GM12801 (cell line): ENCODE data around the gene ALDH3A1.

Experiments used
- TF ChIP-seq, protein P1 (sequence below): IDR thresholded peaks from one replicate; pipeline ENCODE4 v1.5.1; 2011; ENCODE audit warnings: control low read depth; ENCODE audit not compliant: insufficient read length; ENCODE audit errors: extremely low read depth

Gene ALDH3A1

DNA sequence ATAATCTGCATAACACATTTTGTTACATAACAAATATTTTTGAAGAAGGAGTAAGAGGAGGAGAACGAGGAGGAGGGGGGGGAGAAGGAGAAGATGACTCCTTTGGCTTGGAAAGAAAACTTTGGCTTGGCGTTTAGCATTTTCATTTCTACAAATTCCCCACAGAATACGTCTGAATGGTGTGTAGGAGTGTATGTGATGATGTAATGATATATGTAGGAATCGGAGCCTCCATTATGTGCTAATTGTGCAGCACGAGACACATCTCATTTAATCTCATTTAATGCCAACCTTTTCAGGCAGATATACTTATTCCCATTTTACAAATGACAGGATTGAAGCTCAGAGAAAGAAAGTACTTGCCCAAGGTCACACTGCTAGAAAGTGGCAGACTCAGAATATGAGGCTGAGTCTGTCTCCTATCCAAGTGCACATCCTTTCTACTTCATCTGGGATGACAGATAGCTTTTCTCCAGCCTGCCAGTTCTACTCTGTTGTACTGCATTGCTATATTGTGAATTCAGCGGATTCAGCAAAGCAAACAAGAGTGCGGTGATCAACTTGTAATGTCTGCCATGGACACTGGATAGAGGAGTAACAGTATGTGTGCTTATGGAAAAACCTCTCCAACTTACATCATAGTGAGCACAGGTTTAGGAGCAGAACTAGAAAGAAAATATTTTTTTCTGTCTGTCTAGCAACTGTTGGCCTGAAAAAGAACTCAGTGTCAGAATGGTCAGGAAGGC lies 21.3 kb downstream of the ALDH3A1 start:
- TF ChIP-seq, protein P1, sequence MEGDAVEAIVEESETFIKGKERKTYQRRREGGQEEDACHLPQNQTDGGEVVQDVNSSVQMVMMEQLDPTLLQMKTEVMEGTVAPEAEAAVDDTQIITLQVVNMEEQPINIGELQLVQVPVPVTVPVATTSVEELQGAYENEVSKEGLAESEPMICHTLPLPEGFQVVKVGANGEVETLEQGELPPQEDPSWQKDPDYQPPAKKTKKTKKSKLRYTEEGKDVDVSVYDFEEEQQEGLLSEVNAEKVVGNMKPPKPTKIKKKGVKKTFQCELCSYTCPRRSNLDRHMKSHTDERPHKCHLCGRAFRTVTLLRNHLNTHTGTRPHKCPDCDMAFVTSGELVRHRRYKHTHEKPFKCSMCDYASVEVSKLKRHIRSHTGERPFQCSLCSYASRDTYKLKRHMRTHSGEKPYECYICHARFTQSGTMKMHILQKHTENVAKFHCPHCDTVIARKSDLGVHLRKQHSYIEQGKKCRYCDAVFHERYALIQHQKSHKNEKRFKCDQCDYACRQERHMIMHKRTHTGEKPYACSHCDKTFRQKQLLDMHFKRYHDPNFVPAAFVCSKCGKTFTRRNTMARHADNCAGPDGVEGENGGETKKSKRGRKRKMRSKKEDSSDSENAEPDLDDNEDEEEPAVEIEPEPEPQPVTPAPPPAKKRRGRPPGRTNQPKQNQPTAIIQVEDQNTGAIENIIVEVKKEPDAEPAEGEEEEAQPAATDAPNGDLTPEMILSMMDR = no peak

DNA sequence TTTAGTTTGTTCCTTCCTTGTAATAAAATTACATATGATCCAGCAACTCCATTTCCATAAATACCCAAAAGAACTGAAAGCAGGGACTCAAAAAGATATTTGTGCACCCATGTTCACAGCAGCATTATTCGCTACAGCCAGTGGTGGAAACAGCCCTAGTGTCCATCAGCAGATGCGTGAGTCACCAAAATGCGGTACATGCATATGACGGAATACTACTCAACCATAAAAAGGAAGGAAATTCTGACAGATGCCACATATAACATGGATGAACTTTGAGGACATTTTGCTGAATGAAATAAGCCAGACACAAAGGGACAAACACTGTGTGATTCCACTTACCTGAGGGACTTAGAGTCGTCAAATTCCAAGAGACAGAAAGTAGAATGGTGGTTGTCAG lies 22.6 kb downstream of the ALDH3A1 start:
- TF ChIP-seq, protein P1 = no peak

DNA sequence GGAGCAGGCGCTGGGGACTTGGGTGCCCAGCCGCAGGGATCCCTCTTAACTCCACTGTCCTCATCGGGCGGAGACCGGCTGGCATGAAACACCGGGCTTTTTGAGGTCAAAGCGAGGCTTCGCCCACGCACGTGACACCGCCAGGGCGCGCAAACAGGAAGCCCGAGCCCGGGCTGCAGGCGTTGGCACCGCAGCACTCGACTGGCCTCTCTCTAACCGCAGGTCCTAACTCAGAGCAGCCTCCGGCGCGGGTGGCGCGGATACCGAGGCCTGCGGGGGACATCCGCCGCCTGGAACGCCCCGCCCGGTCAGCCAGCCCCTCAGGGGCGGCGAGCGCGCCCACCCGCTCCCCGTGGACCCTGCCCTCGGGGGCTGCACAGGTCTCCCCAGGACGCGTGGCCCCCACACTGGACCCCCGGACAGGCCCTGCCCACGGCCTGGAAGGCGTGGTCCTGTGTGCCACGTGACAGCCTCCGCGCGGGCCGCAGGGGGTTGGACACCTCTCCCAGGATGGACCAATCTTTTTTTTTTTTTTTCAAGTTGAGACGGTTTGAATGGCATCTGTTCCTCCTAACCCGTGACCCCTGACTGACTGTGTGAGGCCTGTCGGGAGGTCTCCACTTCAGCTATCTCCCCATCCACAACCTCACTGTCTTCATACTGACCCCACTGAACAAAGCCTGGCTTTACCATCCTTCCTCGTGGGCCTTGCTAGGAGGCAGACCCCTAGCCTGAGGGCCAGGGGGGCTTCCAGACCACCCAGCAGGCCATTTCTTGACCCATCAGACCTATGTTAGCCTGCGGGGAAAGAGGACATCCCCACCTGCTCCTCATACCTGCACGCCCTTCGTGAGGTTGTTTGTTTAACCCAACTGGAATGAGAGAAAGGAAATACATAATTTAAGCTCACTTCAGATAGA lies 23.3 kb downstream of the ALDH3A1 start:
- TF ChIP-seq, protein P1 = no peak

DNA sequence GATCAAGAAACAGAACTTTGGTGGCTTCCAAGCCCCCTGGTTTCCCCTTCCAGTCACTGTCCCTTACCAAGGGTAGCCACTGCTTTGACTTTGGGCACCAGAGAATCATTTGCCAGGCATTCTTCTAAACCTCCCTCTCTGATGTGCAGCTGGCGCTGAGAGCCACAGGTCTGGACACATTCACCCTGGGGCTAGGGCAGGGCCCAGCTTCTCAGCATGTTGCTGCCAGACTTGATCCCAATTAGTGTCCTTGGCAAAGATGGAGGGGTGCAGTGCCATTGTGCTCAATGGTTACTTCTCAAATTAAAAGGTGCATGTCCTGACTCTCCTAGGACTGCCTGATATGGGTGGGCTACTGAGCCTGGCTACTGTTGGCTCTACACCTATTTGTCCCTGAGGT lies 24.1 kb downstream of the ALDH3A1 start:
- TF ChIP-seq, protein P1 = no peak

DNA sequence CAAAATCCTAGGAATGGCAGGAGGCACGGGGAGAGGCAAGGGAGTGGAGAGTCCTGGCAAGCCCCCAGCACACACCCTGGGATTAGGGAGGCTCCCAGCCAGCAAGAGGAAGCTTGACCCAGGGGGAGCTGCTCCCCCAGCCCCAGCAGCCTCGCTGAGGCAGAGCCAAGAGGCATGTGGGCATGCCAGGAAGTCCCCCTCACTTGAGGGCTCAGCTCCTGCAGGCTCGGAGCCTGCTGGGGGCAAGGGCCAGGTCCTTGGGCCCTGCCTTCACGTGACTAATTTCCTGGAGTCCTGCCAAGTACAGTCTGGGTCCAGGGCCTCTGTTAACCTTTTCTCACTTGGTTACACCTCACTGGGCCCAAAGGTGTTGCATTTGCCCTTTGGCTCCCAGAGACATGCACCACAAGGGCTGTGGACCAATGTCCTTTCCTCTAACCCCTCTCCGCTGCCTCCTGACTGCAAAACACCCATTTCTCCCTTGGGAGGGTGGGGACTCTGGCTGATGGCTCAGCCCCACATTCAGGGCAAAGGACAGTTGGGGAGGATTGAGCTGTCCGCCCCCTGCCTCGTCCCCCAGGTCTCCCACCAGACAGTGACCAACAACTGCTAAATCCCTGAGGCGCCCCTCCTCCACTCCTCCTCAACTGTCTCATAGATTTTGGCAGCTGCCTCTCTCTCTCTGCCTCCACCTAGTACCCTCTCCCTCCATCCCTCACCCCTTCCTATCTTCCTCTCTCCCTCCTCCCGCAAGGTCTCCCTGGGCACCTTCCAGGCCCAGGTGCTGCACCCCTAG lies 27.3 kb downstream of the ALDH3A1 start:
- TF ChIP-seq, protein P1 = no peak

DNA sequence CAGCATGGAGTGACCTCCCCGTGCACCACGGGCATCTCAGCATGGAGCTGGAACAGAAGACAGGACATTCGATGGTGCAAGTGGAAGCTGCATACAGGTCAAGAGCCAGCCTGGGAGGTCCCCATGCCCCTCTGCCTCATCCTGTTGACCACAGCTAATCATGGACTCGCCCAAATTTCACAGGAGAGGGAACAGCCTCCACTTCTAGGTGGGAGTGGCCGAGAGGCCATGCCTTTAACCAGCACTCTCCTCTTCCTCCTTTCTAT lies 28.0 kb downstream of the ALDH3A1 start:
- TF ChIP-seq, protein P1 = no peak
